GM12892 (cell line): ENCODE measurements around the gene MYLIP.

Experiments used
- POLR2A ChIP-seq: IDR thresholded peaks from 2 replicates; pipeline ENCODE4 v1.6.1; 2011; ENCODE audit warnings: low read depth, low read length, control low read depth
- POLR2AphosphoS5 ChIP-seq: IDR thresholded peaks from 2 replicates; pipeline ENCODE4 v1.6.1; 2011; ENCODE audit warnings: low read depth, low read length, control low read depth
- TAF1 ChIP-seq: IDR thresholded peaks from 2 replicates; pipeline ENCODE4 v1.6.1; 2011; ENCODE audit warnings: low read depth, mild to moderate bottlenecking, control low read depth, low read length, borderline replicate concordance

- TF ChIP-seq POLR2AphosphoS5, result no peak
- TF ChIP-seq TAF1, result no peak
- TF ChIP-seq POLR2A, result no peak
Observed at GRCh38 chr6:16129623-16130401, 926 bp downstream of the MYLIP start.
